ENCODE data around the gene P3H2. TPM values are rescaled to one million over a fixed set of nuclear protein-coding genes. Genes with fewer than 3 reads are reported as not detected.

The P3H2 gene
- total and polyA plus RNA-seq, 2 donors, result 9.8 to 12.7 TPM

GRCh38 chr3:190070622-190071347 is 49.9 kb downstream of the P3H2 start:
- H3K36me3 ChIP-seq (ENCODE audit: insufficient read depth), result no peaks in the 10 kb centered on the region
- no peak for DNase-seq (ENCODE audit: extremely low spot score)
- no peaks in the 10 kb centered on the region for H3K4me1 ChIP-seq (ENCODE audit: insufficient read depth)

GRCh38 chr3:190065204-190065603 is 55.5 kb downstream of the P3H2 start:
- H3K4me1 ChIP-seq (ENCODE audit: insufficient read depth), result no peaks in the 10 kb centered on the region
- no peak for DNase-seq (ENCODE audit: extremely low spot score)
- no peaks in the 10 kb centered on the region for H3K36me3 ChIP-seq (ENCODE audit: insufficient read depth)
- H3K27ac ChIP-seq (ENCODE audit: low read depth), result no peak overlapping the region
- 67% methylated on average over 2 of the region's 2 CpGs for WGBS
- H3K4me3 ChIP-seq (ENCODE audit: low read depth, low read length), result no peak overlapping the region

More at GRCh38 chr3:190070622-190071347, 49.9 kb downstream of the P3H2 start:
- Histone ChIP-seq H3K27ac (ENCODE audit: low read depth) (no peak overlapping the region), H3K4me3 (ENCODE audit: low read depth, low read length) (no peak overlapping the region)
- 87% methylated on average over 5 of the region's 5 CpGs for WGBS

GRCh38 chr3:190064659-190065058 is 56.0 kb downstream of the P3H2 start:
- no peak overlapping the region for H3K27ac ChIP-seq (ENCODE audit: low read depth)
- 67% methylated on average over 2 of the region's 2 CpGs for whole genome bisulfite sequencing
- DNase-seq (ENCODE audit: extremely low spot score), result no peak
- no peaks in the 10 kb centered on the region for H3K4me1 ChIP-seq (ENCODE audit: insufficient read depth)
- H3K36me3 ChIP-seq (ENCODE audit: insufficient read depth), result no peaks in the 10 kb centered on the region
- no peak overlapping the region for H3K4me3 ChIP-seq (ENCODE audit: low read depth, low read length)

GRCh38 chr3:190064112-190064511 is 56.6 kb downstream of the P3H2 start:
- H3K4me3 ChIP-seq (ENCODE audit: low read depth, low read length), result no peak overlapping the region
- 20% methylated on average over 3 of the region's 3 CpGs for WGBS
- H3K27ac ChIP-seq (ENCODE audit: low read depth), result no peak overlapping the region
- no peak for DNase-seq (ENCODE audit: extremely low spot score)
- H3K4me1 ChIP-seq (ENCODE audit: insufficient read depth), result no peaks in the 10 kb centered on the region
- no peaks in the 10 kb centered on the region for H3K36me3 ChIP-seq (ENCODE audit: insufficient read depth)

GRCh38 chr3:190063490-190063889 is 57.2 kb downstream of the P3H2 start:
- Histone ChIP-seq H3K4me3 (ENCODE audit: low read depth, low read length) (no peak overlapping the region), H3K27ac (ENCODE audit: low read depth) (no peak overlapping the region), H3K4me1 (ENCODE audit: insufficient read depth) (no peaks in the 10 kb centered on the region), H3K36me3 (ENCODE audit: insufficient read depth) (no peaks in the 10 kb centered on the region)
- WGBS, result 89% methylated on average over 3 of the region's 3 CpGs
- no peak for DNase-seq (ENCODE audit: extremely low spot score)

GRCh38 chr3:190060192-190060775 is 60.4 kb downstream of the P3H2 start:
- Histone ChIP-seq H3K27ac (ENCODE audit: low read depth) (no peak overlapping the region), H3K4me3 (ENCODE audit: low read depth, low read length) (no peak overlapping the region), H3K4me1 (ENCODE audit: insufficient read depth) (no peaks in the 10 kb centered on the region), H3K36me3 (ENCODE audit: insufficient read depth) (no peaks in the 10 kb centered on the region)
- DNase-seq (ENCODE audit: extremely low spot score), result no peak
- 86% methylated on average over 4 of the region's 4 CpGs for WGBS

- H3K27ac ChIP-seq (ENCODE audit: low read depth), result no peak overlapping the region
- H3K36me3 ChIP-seq (ENCODE audit: insufficient read depth), result no peaks in the 10 kb centered on the region
- 75% methylated on average over 1 of the region's 1 CpG for WGBS
- H3K4me3 ChIP-seq (ENCODE audit: low read depth, low read length), result no peak overlapping the region
- no peaks in the 10 kb centered on the region for H3K4me1 ChIP-seq (ENCODE audit: insufficient read depth)
- no peak for DNase-seq (ENCODE audit: extremely low spot score)
Observed at GRCh38 chr3:190059242-190059590, 61.5 kb downstream of the P3H2 start.

GRCh38 chr3:190058521-190059241 is 62.0 kb downstream of the P3H2 start:
- H3K4me1 ChIP-seq (ENCODE audit: insufficient read depth), result no peaks in the 10 kb centered on the region
- no peak overlapping the region for H3K4me3 ChIP-seq (ENCODE audit: low read depth, low read length)
- H3K27ac ChIP-seq (ENCODE audit: low read depth), result no peak overlapping the region
- no peaks in the 10 kb centered on the region for H3K36me3 ChIP-seq (ENCODE audit: insufficient read depth)
- DNase-seq (ENCODE audit: extremely low spot score), result no peak
- 62% methylated on average over 4 of the region's 4 CpGs for WGBS

- Histone ChIP-seq H3K27ac (ENCODE audit: low read depth) (no peak overlapping the region), H3K36me3 (ENCODE audit: insufficient read depth) (no peaks in the 10 kb centered on the region), H3K4me3 (ENCODE audit: low read depth, low read length) (no peak overlapping the region), H3K4me1 (ENCODE audit: insufficient read depth) (no peaks in the 10 kb centered on the region)
- no peak for DNase-seq (ENCODE audit: extremely low spot score)
- WGBS, result 59% methylated on average over 4 of the region's 4 CpGs
Observed at GRCh38 chr3:190056742-190057141, 64.0 kb downstream of the P3H2 start.

GRCh38 chr3:190055773-190056172 is 64.9 kb downstream of the P3H2 start:
- Histone ChIP-seq H3K36me3 (ENCODE audit: insufficient read depth) (no peaks in the 10 kb centered on the region), H3K4me3 (ENCODE audit: low read depth, low read length) (no peak overlapping the region), H3K27ac (ENCODE audit: low read depth) (no peak overlapping the region), H3K4me1 (ENCODE audit: insufficient read depth) (no peaks in the 10 kb centered on the region)
- 90% methylated on average over 4 of the region's 4 CpGs for WGBS
- no peak for DNase-seq (ENCODE audit: extremely low spot score)

GRCh38 chr3:190053919-190054672 is 66.6 kb downstream of the P3H2 start:
- Histone ChIP-seq H3K4me1 (ENCODE audit: insufficient read depth) (no peaks in the 10 kb centered on the region), H3K36me3 (ENCODE audit: insufficient read depth) (no peaks in the 10 kb centered on the region), H3K27ac (ENCODE audit: low read depth) (no peak overlapping the region), H3K4me3 (ENCODE audit: low read depth, low read length) (no peak overlapping the region)
- 73% methylated on average over 4 of the region's 4 CpGs for WGBS
- no peak for DNase-seq (ENCODE audit: extremely low spot score)

GRCh38 chr3:190051641-190052040 is 69.1 kb downstream of the P3H2 start:
- 75% methylated on average over 2 of the region's 2 CpGs for WGBS
- Histone ChIP-seq H3K27ac (ENCODE audit: low read depth) (no peak overlapping the region), H3K36me3 (ENCODE audit: insufficient read depth) (no peaks in the 10 kb centered on the region), H3K4me3 (ENCODE audit: low read depth, low read length) (no peak overlapping the region), H3K4me1 (ENCODE audit: insufficient read depth) (peaks cover 2% of the 10 kb centered on the region)
- no peak for DNase-seq (ENCODE audit: extremely low spot score)

GRCh38 chr3:190048932-190049441 is 71.7 kb downstream of the P3H2 start:
- Histone ChIP-seq H3K4me3 (ENCODE audit: low read depth, low read length) (no peak overlapping the region), H3K27ac (ENCODE audit: low read depth) (no peak overlapping the region), H3K4me1 (ENCODE audit: insufficient read depth) (peaks cover 2% of the 10 kb centered on the region), H3K36me3 (ENCODE audit: insufficient read depth) (no peaks in the 10 kb centered on the region)
- DNase-seq (ENCODE audit: extremely low spot score), result no peak
- 29% methylated on average over 9 of the region's 9 CpGs for WGBS

Measured in urinary bladder (tissue), 4 donors.